Osteocyte (in vitro differentiated cells): Measurements from ENCODE around the gene PDLIM5. TPM values are rescaled to one million over a fixed set of nuclear protein-coding genes. Genes with fewer than 3 reads are reported as not detected.
A peak's percentile ranks its signal among the peaks of the same experiment; 100 is the strongest.

Experiments used
- DNase-seq: peaks from one replicate; pipeline ENCODE4 v3.0.0; 2021; ENCODE audit warnings: mixed read lengths; ENCODE audit not compliant: unreplicated experiment; ENCODE audit errors: extremely low spot score
- H3K27ac Mint-ChIP-seq: one replicate; pipeline ENCODE4 v1.8.0; 2021; ENCODE audit warnings: mild to moderate bottlenecking, mixed read lengths; ENCODE audit not compliant: unreplicated experiment
- H3K27me3 Mint-ChIP-seq: one replicate; pipeline ENCODE4 v1.8.0; 2021; ENCODE audit warnings: mixed read lengths; ENCODE audit not compliant: unreplicated experiment
- H3K36me3 Mint-ChIP-seq: one replicate; pipeline ENCODE4 v1.8.0; 2021; ENCODE audit warnings: mixed read lengths; ENCODE audit not compliant: unreplicated experiment
- H3K4me1 Mint-ChIP-seq: one replicate; pipeline ENCODE4 v1.8.0; 2021; ENCODE audit warnings: mixed read lengths; ENCODE audit not compliant: unreplicated experiment
- H3K4me3 Mint-ChIP-seq: one replicate; pipeline ENCODE4 v1.8.0; 2021; ENCODE audit warnings: mild to moderate bottlenecking, moderate library complexity, mixed read lengths; ENCODE audit not compliant: unreplicated experiment
- H3K9me3 Mint-ChIP-seq: one replicate; pipeline ENCODE4 v1.8.0; 2021; ENCODE audit warnings: mixed read lengths; ENCODE audit not compliant: unreplicated experiment
- CTCF ChIP-seq: fragments of 200-600 bp; sonication (generic); IDR thresholded peaks from 2 replicates; pipeline ENCODE4 v1.5.0; 2021; ENCODE audit warnings: antibody characterized with exemption, mild to moderate bottlenecking, moderate library complexity
- total RNA-seq: library from RNA; stranded (reverse); gene quantifications from 2 replicates; pipeline ENCODE4 v1.2.1, GENCODE V29; 2021

PDLIM5 gene
- total RNA-seq, 1 donor from 2014 or later, result 324 TPM

- no peaks in the 10 kb centered on the region for H3K9me3 Mint-ChIP-seq
- peaks cover 19% of the 10 kb centered on the region for H3K36me3 Mint-ChIP-seq
- no peak overlapping the region for H3K27ac Mint-ChIP-seq
- no peak for DNase-seq
- H3K27me3 Mint-ChIP-seq, result no peaks in the 10 kb centered on the region
- H3K4me1 Mint-ChIP-seq, result peaks cover 76% of the 10 kb centered on the region
- TF ChIP-seq CTCF, result no peak
- H3K4me3 Mint-ChIP-seq, result no peak overlapping the region
These were observed 126.5 kb downstream of the PDLIM5 start for GRCh38 chr4:94578195-94578594.

- H3K4me3 Mint-ChIP-seq, result no peak overlapping the region
- peak overlapping the region; percentile 67 for H3K27ac Mint-ChIP-seq
- peaks cover 58% of the 10 kb centered on the region for H3K4me1 Mint-ChIP-seq
- DNase-seq, result no peak
- TF ChIP-seq CTCF, result no peak
- no peaks in the 10 kb centered on the region for H3K27me3 Mint-ChIP-seq
- H3K36me3 Mint-ChIP-seq, result peaks cover 22% of the 10 kb centered on the region
- H3K9me3 Mint-ChIP-seq, result no peaks in the 10 kb centered on the region
These were observed 130.0 kb downstream of the PDLIM5 start for GRCh38 chr4:94581766-94582165.

- DNase-seq, result no peak
- no peak overlapping the region for H3K4me3 Mint-ChIP-seq
These were observed 130.8 kb downstream of the PDLIM5 start for GRCh38 chr4:94582517-94582916.

GRCh38 chr4:94583914-94584641 lies 132.3 kb downstream of the PDLIM5 start:
- peaks cover 55% of the 10 kb centered on the region for H3K4me1 Mint-ChIP-seq
- no peaks in the 10 kb centered on the region for H3K9me3 Mint-ChIP-seq
- DNase-seq, result no peak
- peak overlapping the region; percentile 27 for H3K27ac Mint-ChIP-seq
- H3K27me3 Mint-ChIP-seq, result no peaks in the 10 kb centered on the region
- no peak for TF ChIP-seq CTCF
- peaks cover 37% of the 10 kb centered on the region for H3K36me3 Mint-ChIP-seq
- no peak overlapping the region for H3K4me3 Mint-ChIP-seq

More at GRCh38 chr4:94582517-94582916, 130.8 kb downstream of the PDLIM5 start:
- peak overlapping the region; percentile 67 for H3K27ac Mint-ChIP-seq
- no peak for TF ChIP-seq CTCF
- no peaks in the 10 kb centered on the region for H3K9me3 Mint-ChIP-seq
- H3K36me3 Mint-ChIP-seq, result peaks cover 28% of the 10 kb centered on the region
- peaks cover 52% of the 10 kb centered on the region for H3K4me1 Mint-ChIP-seq
- H3K27me3 Mint-ChIP-seq, result no peaks in the 10 kb centered on the region

- H3K4me3 Mint-ChIP-seq, result peak overlapping the region; percentile 33
- H3K36me3 Mint-ChIP-seq, result peaks cover 50% of the 10 kb centered on the region
- TF ChIP-seq CTCF, result no peak
- no peak for DNase-seq
- peaks cover 51% of the 10 kb centered on the region for H3K4me1 Mint-ChIP-seq
- H3K27ac Mint-ChIP-seq, result peak overlapping the region; percentile 90
- no peaks in the 10 kb centered on the region for H3K9me3 Mint-ChIP-seq
- no peaks in the 10 kb centered on the region for H3K27me3 Mint-ChIP-seq
These were observed 137.4 kb downstream of the PDLIM5 start for GRCh38 chr4:94588896-94589693.
